A673 (cell line): ENCODE data around the gene BRD2. TPM values are rescaled to one million over a fixed set of nuclear protein-coding genes. Genes with fewer than 3 reads are reported as not detected.

ENCODE experiments used
- BruUV-seq: library from RNA; stranded (reverse); fragments of 400-500 nt; replicated peaks from 2 replicates; lab custom pipeline; 2021; lab: Mats Ljungman, UMichigan
- CTCF ChIA-PET: fragments of 300-600 bp; sonication (Branson Sonifier 250); formaldehyde crosslinking; loops from one replicate; lab custom pipeline; 2022; ENCODE audit warnings: antibody characterized with exemption; lab: Charles Lee
- POLR2A ChIA-PET: fragments of 300-600 bp; sonication (Branson Sonifier 250); formaldehyde crosslinking; loops from one replicate; lab custom pipeline; 2022; ENCODE audit warnings: antibody characterized with exemption; ENCODE audit not compliant: low non-redundant PET; lab: Charles Lee
- DNase-seq: peaks from one replicate; pipeline ENCODE4 v3.0.0-alpha.2; 2015; ENCODE audit warnings: low spot score
- H3K27ac ChIP-seq: fragments of 200-600 bp; sonication (generic); 2 replicates; pipeline ENCODE4 v1.5.1; 2016; ENCODE audit warnings: mixed run types, low read depth, mild to moderate bottlenecking, mixed read lengths, antibody characterized with exemption, low read length; ENCODE audit not compliant: poor library complexity, severe bottlenecking
- H3K27me3 ChIP-seq: fragments of 200-600 bp; sonication (generic); replicated peaks from 2 replicates; pipeline ENCODE4 v1.6.1; 2017; ENCODE audit warnings: mixed run types, low read depth, mild to moderate bottlenecking, mixed read lengths, antibody characterized with exemption, low read length; ENCODE audit not compliant: insufficient read depth, poor library complexity
- H3K36me3 ChIP-seq: fragments of 200-600 bp; sonication (generic); 2 replicates; pipeline ENCODE4 v1.6.1; 2016; ENCODE audit warnings: mixed run types, mild to moderate bottlenecking, mixed read lengths, antibody characterized with exemption, low read length; ENCODE audit not compliant: insufficient read depth, poor library complexity, severe bottlenecking
- H3K4me1 ChIP-seq: fragments of 200-600 bp; sonication (generic); 2 replicates; pipeline ENCODE4 v1.6.1; 2017; ENCODE audit warnings: mixed run types, mild to moderate bottlenecking, mixed read lengths, antibody characterized with exemption, low read length; ENCODE audit not compliant: insufficient read depth, poor library complexity, severe bottlenecking
- H3K4me3 ChIP-seq: fragments of 200-600 bp; sonication (generic); 2 replicates; pipeline ENCODE4 v1.5.1; 2016; ENCODE audit warnings: low read depth, mixed run types, mild to moderate bottlenecking, mixed read lengths, low read length; ENCODE audit not compliant: poor library complexity, severe bottlenecking
- H3K9me3 ChIP-seq: fragments of 200-600 bp; sonication (generic); 2 replicates; pipeline ENCODE4 v1.6.1; 2016; ENCODE audit warnings: mixed run types, low read depth, mild to moderate bottlenecking, mixed read lengths, antibody characterized with exemption, low read length; ENCODE audit not compliant: poor library complexity, severe bottlenecking
- EZH2 ChIP-seq: fragments of 200-600 bp; sonication (generic); IDR thresholded peaks from 2 replicates; pipeline ENCODE4 v1.6.1; 2017; ENCODE audit warnings: borderline replicate concordance, low read depth, mild to moderate bottlenecking, mixed read lengths, antibody characterized with exemption, low read length; ENCODE audit not compliant: poor library complexity, severe bottlenecking
- intact Hi-C: fragments of 100-400 bp; cut with micrococcal nuclease; formaldehyde crosslinking; loops from one replicate; pipeline ENCODE4 v1.10.0; 2022; ENCODE audit not compliant: unreplicated experiment
- total RNA-seq: library from RNA; stranded (reverse); gene quantifications from 2 replicates; pipeline ENCODE4 v1.2.3, GENCODE V29; 2021
- TF ChIP-seq, protein P1 (sequence below): fragments of 300-800, 200-600 bp; sonication (generic); conservative IDR thresholded peaks from 2 replicates; pipeline ENCODE4 v1.5.1; 2017; ENCODE audit warnings: low read depth, mild to moderate bottlenecking, antibody characterized with exemption, low read length, moderate library complexity, mixed read lengths

The BRD2 gene
- total RNA-seq, 1 experiment from 2014 or later, result 335 TPM

DNA sequence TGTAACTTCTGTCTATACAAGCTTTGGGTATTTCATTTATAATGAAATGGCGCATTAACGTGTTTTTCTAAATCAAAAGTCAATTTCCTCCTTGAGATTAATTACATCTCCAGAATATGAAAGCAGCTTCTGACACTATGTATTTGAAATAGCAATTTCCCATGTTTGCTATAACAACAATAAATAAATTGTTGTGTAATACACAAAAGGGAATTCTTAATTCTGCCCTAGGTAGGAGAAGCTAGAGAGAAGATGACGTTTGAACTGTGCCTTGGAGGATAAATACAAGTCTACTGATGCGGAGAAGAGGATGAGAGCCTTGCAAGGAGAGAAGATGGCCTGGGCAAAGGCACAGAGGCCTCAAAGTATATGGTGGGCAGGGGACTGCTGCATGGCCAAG is 48.6 kb downstream of the BRD2 start:
- no peaks in the 10 kb centered on the region for H3K36me3 ChIP-seq
- intact Hi-C loops, result loop anchor here (10.0 kb wide), 1 partner anchor 128 kb away; no protein-coding TSS in a partner anchor
- CTCF ChIA-PET, result no interaction called here
- H3K27ac ChIP-seq, result no peak overlapping the region
- BruUV-seq, result no TSS peak
- H3K9me3 ChIP-seq, result no peaks in the 10 kb centered on the region
- POLR2A ChIA-PET, result no interaction called here
- no peaks in the 10 kb centered on the region for H3K4me1 ChIP-seq
- no peak for DNase-seq
- TF ChIP-seq EZH2, result no peak
- TF ChIP-seq, protein P1, sequence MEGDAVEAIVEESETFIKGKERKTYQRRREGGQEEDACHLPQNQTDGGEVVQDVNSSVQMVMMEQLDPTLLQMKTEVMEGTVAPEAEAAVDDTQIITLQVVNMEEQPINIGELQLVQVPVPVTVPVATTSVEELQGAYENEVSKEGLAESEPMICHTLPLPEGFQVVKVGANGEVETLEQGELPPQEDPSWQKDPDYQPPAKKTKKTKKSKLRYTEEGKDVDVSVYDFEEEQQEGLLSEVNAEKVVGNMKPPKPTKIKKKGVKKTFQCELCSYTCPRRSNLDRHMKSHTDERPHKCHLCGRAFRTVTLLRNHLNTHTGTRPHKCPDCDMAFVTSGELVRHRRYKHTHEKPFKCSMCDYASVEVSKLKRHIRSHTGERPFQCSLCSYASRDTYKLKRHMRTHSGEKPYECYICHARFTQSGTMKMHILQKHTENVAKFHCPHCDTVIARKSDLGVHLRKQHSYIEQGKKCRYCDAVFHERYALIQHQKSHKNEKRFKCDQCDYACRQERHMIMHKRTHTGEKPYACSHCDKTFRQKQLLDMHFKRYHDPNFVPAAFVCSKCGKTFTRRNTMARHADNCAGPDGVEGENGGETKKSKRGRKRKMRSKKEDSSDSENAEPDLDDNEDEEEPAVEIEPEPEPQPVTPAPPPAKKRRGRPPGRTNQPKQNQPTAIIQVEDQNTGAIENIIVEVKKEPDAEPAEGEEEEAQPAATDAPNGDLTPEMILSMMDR, result no peak
- H3K27me3 ChIP-seq, result peaks cover 24% of the 10 kb centered on the region
- no peak overlapping the region for H3K4me3 ChIP-seq

DNA sequence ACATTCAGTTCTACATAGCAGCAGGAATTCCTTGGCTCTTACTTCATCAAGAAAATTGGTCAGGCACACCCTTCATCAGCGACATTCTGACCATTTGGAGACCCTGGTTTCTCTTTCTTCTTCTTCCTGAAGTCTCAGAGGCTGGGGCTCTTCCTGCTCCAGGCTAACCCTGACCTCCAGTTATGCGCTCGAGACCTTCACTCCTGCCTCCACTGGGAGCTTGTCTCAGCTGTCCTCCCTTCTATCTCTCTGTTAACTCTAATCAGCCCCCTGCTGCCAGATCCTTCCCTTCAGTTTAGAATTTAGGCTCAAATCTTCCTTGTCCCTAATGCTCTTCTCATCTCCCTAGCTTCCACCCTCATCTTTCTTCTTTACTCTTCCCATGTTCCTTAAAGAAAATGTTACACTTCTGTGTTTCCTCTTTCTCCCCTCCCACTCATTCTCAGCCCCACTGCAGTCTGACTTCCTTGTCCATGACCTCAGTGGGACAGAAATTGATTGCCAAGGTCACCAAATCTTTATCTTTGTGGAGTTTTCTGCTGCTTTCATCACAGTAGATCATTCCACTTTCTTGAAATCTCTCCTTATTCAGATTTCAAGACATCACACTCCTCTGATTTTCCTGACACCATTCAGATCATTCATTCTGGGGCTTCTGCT is 49.4 kb downstream of the BRD2 start:
- no TSS peak for BruUV-seq
- intact Hi-C loops, result loop anchor here (10.0 kb wide), 1 partner anchor 127 kb away; no protein-coding TSS in a partner anchor
- Histone ChIP-seq H3K27ac (no peak overlapping the region), H3K36me3 (no peaks in the 10 kb centered on the region), H3K27me3 (peaks cover 20% of the 10 kb centered on the region), H3K4me3 (no peak overlapping the region), H3K4me1 (no peaks in the 10 kb centered on the region), H3K9me3 (no peaks in the 10 kb centered on the region)
- ChIA-PET CTCF (no interaction called here), POLR2A (no interaction called here)
- no peak for DNase-seq
- TF ChIP-seq EZH2, result no peak
- TF ChIP-seq, protein P1, result no peak

DNA sequence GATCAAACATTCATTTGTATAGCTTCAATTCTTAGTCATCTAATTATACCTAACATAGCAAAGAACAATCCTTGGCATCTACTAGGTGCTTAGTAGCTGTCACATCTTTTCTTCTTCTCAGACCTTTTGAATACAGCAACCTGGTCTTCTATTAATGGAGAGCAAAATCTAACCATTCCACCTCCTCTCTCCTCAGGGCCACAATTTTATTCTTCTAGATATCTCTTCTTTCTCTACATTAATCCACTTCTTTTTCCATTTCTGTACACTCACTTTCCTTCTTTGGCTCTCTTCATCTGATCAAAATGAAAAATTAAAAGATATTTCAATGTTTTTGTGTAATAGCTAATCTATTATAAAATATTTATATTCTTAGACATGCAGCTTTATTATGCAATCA is 50.0 kb downstream of the BRD2 start:
- H3K4me3 ChIP-seq, result no peak overlapping the region
- no peaks in the 10 kb centered on the region for H3K4me1 ChIP-seq
- H3K27me3 ChIP-seq, result peaks cover 14% of the 10 kb centered on the region
- TF ChIP-seq EZH2, result no peak
- TF ChIP-seq, protein P1, result no peak
- no peaks in the 10 kb centered on the region for H3K36me3 ChIP-seq
- no TSS peak for BruUV-seq
- H3K9me3 ChIP-seq, result no peaks in the 10 kb centered on the region
- intact Hi-C loops, result loop anchor here (10.0 kb wide), 1 partner anchor 126 kb away; no protein-coding TSS in a partner anchor
- POLR2A ChIA-PET, result no interaction called here
- CTCF ChIA-PET, result interaction anchor here (0.7 kb wide), 1 partner anchor 230 kb away, joined by 6 read pairs; no protein-coding TSS in a partner anchor
- H3K27ac ChIP-seq, result no peak overlapping the region
- no peak for DNase-seq
